ENCODE data around the gene RGL3.
A peak's percentile ranks its signal among the peaks of the same experiment; 100 is the strongest.
"Not testable (repeated sequence)": the region's sequence is repeated elsewhere in the genome, so short reads cannot be mapped to it uniquely, and the experiment has no call there.

Gene RGL3

GRCh38 chr19:11361771-11362731 is 57.1 kb downstream of the RGL3 start:
- no peak for DNase-seq (ENCODE audit: low read depth in 2 of 2, low spot score in 1 of 2)

- DNase-seq (ENCODE audit: low read depth in 2 of 2, low spot score in 1 of 2) = no peak
Observed at GRCh38 chr19:11361037-11361770, 57.9 kb downstream of the RGL3 start.

GRCh38 chr19:11359421-11359820 is 59.7 kb downstream of the RGL3 start:
- no peak for DNase-seq (ENCODE audit: low read depth in 2 of 2, low spot score in 1 of 2)

- no peak for DNase-seq (ENCODE audit: low read depth in 2 of 2, low spot score in 1 of 2)
Observed at GRCh38 chr19:11356676-11357550, 62.2 kb downstream of the RGL3 start.

GRCh38 chr19:11356074-11356397 is 63.1 kb downstream of the RGL3 start:
- no peak for DNase-seq (ENCODE audit: low read depth in 2 of 2, low spot score in 1 of 2)

GRCh38 chr19:11355160-11356073 is 63.7 kb downstream of the RGL3 start, which contains the start of gene PLPPR2:
PLPPR2 (plus strand) TSS chr19:11355432; CDS start chr19:11357674, 2,242 bp downstream.
- peak; percentile 43 to 64 for DNase-seq (ENCODE audit: low read depth in 2 of 2, low spot score in 1 of 2)

- not testable (repeated sequence) for DNase-seq (ENCODE audit: low read depth in 2 of 2, low spot score in 1 of 2)
Observed at GRCh38 chr19:11354102-11354501, 65.0 kb downstream of the RGL3 start.

- DNase-seq (ENCODE audit: low read depth in 2 of 2, low spot score in 1 of 2) = no peak
Observed at GRCh38 chr19:11349171-11349570, 69.9 kb downstream of the RGL3 start.

GRCh38 chr19:11347546-11348039 is 71.5 kb downstream of the RGL3 start:
- DNase-seq (ENCODE audit: low read depth in 2 of 2, low spot score in 1 of 2) = no peak

GRCh38 chr19:11346104-11346940 is 72.8 kb downstream of the RGL3 start, which contains the start of the genes CCDC159 and TMEM205:
CCDC159 (plus strand) TSS chr19:11346519; CDS start chr19:11346607, 88 bp downstream.
TMEM205 (minus strand) TSS chr19:11346268; CDS start chr19:11345619, 649 bp downstream.
- peak; percentile 92 to 98 for DNase-seq (ENCODE audit: low read depth in 2 of 2, low spot score in 1 of 2)

GRCh38 chr19:11345122-11345803 is 73.9 kb downstream of the RGL3 start:
- no peak for DNase-seq (ENCODE audit: low read depth in 2 of 2, low spot score in 1 of 2)
